ENCODE measurements around the gene MRPL2. TPM values are rescaled to one million over a fixed set of nuclear protein-coding genes. Genes with fewer than 3 reads are reported as not detected.

Gene MRPL2
- total and polyA plus RNA-seq, 2 of the 4 experiments (the other 2 are of a cell fraction): 18.1 to 45.9 TPM

DNA sequence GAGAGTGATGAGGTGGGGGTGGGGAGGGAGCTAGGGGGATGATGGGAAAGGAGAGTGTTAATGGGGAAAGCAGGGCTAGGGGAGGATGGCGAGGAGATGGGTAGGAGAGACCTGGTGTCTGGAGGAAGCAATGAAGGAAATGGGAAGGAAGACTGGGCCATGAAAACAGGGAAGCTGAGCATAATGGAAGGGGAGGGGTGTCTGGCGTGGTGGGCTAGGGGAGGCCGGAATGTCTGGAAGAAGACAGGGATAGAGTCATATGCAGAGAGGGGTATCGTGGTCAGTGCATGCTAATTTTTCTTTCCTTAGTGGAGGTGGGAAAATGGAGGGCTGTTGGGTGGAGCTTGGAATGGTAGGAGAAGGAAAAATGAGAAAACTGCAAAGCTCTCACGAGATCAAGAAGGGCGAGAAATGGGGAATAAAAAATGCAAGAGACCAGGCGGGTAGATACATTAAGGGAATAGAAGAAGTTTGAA lies 44.8 kb downstream of the MRPL2 start:
- Histone ChIP-seq H2BK20ac (ENCODE audit: low read depth, low read length) (no peak overlapping the region), H3K9me1 (ENCODE audit: insufficient read depth, low read length) (peaks cover 3% of the 10 kb centered on the region), H3K27ac (ENCODE audit: insufficient read depth, low read length) (peak overlapping the region; percentile 88), H3K27me3 (ENCODE audit: control insufficient read depth, insufficient read depth, low read length) (no peaks in the 10 kb centered on the region), H3K4ac (ENCODE audit: low read depth, low read length) (peak overlapping the region; percentile 93), H3K14ac (replicated peaks; ENCODE audit: low read depth, low read length) (peak overlapping the region; percentile 96), H2AK9ac (replicated peaks; ENCODE audit: low read depth, low read length, poor library complexity) (peak overlapping the region; percentile 99), H3K4me2 (ENCODE audit: low read depth, low read length) (peak overlapping the region; percentile 90), H2BK120ac (ENCODE audit: low read depth, low read length) (peak overlapping the region; percentile 18; the same call in 1 of the 2 replicates), H3K9ac (ENCODE audit: low read depth, low read length) (peak overlapping the region; percentile 96), H3K4me3 (ENCODE audit: insufficient read depth, low read depth, low read length) (peak overlapping the region; percentile 84), H3K4me1 (ENCODE audit: control insufficient read depth, insufficient read depth, low read length) (peaks cover 8% of the 10 kb centered on the region), H2AK5ac (ENCODE audit: low read depth, low read length) (peak overlapping the region; percentile 98), H4K8ac (ENCODE audit: low read depth in 2 of 2, low read length in 2 of 2) (peak overlapping the region; percentile 78 to 95), H2AFZ (replicated peaks; ENCODE audit: low read length, poor library complexity) (peak overlapping the region; percentile 94), H4K91ac (ENCODE audit: insufficient read depth, low read depth, low read length) (peak overlapping the region; percentile 95), H2BK5ac (ENCODE audit: low read depth, low read length, poor library complexity, severe bottlenecking) (peak overlapping the region; percentile 83), H3K36me3 (ENCODE audit: control insufficient read depth, insufficient read depth, low read length) (peaks cover 41% of the 10 kb centered on the region), H3K79me1 (ENCODE audit: low read depth in 1 of 2, low read length in 2 of 2) (peaks cover 9 to 68% of the 10 kb centered on the region in 2 experiments; a peak in 2 of 4 replicates), H3K18ac (ENCODE audit: low read depth, low read length) (peak overlapping the region; percentile 31), H3K9me3 (ENCODE audit: control insufficient read depth, insufficient read depth, low read length) (no peaks in the 10 kb centered on the region), H3K56ac (ENCODE audit: extremely low read depth, insufficient read depth, low read length) (peak overlapping the region; percentile 88), H4K5ac (ENCODE audit: low read depth, low read length) (peak overlapping the region; percentile 77), H2BK15ac (ENCODE audit: low read depth, low read length) (no peak overlapping the region; the same call in 2 of the 3 replicates), H4K20me1 (ENCODE audit: insufficient read depth, low read length) (no peaks in the 10 kb centered on the region; the same call in 1 of the 2 replicates), H3K23ac (ENCODE audit: low read depth, low read length) (peak overlapping the region; percentile 70)
- no TSS peak for BruUV-seq (replicated peaks)
- in situ Hi-C loops (cut with MboI; ENCODE audit: low sequenced_read_pairs) (no loop called here), dilution Hi-C loops (cut with HindIII; ENCODE audit: low sequenced_read_pairs, unreplicated experiment) (no loop called here), intact Hi-C loops (cut with micrococcal nuclease) (loop anchor here (2.0 kb wide), 2 partner anchors 114 to 128 kb away; no protein-coding TSS in a partner anchor)
- DNase-seq: peak; percentile 45
- 0% methylated on average over 1 of the region's 7 CpGs; no CpG with 5 or more reads in 1 of the 2 experiments for WGBS, 2 experiments (ENCODE audit: extremely low coverage in 2 of 2, insufficient read length in 1 of 2)
- ATAC-seq (ENCODE audit: low read depth): peak; percentile 5; the same call in 1 of the 2 replicates
- CTCF ChIA-PET: interaction anchor here (0.6 to 1.1 kb wide), 2 partner anchors 16 to 18 kb away, joined by 3 read pairs; no protein-coding TSS in a partner anchor
- POLR2A ChIA-PET (ENCODE audit: unreplicated experiment): interaction anchor here (0.9 to 1.2 kb wide), 2 partner anchors 10 to 160 kb away, joined by 3 read pairs; no protein-coding TSS in a partner anchor
- TF ChIP-seq POLR2A (IDR thresholded peaks at IDR 0.05; ENCODE audit: low read depth, low read length): no peak
- TF ChIP-seq MXI1 (IDR thresholded peaks at IDR 0.05; ENCODE audit: borderline replicate concordance, low read depth, low read length): no peak
- TF ChIP-seq MAZ (IDR thresholded peaks at IDR 0.05; ENCODE audit: borderline replicate concordance, low read depth, low read length): no peak
- no peak for TF ChIP-seq FOS (IDR thresholded peaks at IDR 0.05; ENCODE audit: low read depth, low read length)
- no peak for TF ChIP-seq CEBPB (IDR thresholded peaks at IDR 0.05; ENCODE audit: low read depth, low read length)
- no peak for TF ChIP-seq RAD21 (IDR thresholded peaks at IDR 0.05; ENCODE audit: low read length)
- TF ChIP-seq RCOR1 (IDR thresholded peaks at IDR 0.05; ENCODE audit: insufficient replicate concordance, low read length): no peak
- TF ChIP-seq, protein P1, sequence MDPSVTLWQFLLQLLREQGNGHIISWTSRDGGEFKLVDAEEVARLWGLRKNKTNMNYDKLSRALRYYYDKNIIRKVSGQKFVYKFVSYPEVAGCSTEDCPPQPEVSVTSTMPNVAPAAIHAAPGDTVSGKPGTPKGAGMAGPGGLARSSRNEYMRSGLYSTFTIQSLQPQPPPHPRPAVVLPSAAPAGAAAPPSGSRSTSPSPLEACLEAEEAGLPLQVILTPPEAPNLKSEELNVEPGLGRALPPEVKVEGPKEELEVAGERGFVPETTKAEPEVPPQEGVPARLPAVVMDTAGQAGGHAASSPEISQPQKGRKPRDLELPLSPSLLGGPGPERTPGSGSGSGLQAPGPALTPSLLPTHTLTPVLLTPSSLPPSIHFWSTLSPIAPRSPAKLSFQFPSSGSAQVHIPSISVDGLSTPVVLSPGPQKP (IDR thresholded peaks at IDR 0.05; ENCODE audit: borderline replicate concordance, low read depth, low read length): no peak
- TF ChIP-seq BHLHE40 (IDR thresholded peaks at IDR 0.05; ENCODE audit: low read depth, low read length): no peak
- no peak for TF ChIP-seq NFE2L2 (IDR thresholded peaks at IDR 0.05; ENCODE audit: low read depth, low read length)
- TF ChIP-seq, protein P2, sequence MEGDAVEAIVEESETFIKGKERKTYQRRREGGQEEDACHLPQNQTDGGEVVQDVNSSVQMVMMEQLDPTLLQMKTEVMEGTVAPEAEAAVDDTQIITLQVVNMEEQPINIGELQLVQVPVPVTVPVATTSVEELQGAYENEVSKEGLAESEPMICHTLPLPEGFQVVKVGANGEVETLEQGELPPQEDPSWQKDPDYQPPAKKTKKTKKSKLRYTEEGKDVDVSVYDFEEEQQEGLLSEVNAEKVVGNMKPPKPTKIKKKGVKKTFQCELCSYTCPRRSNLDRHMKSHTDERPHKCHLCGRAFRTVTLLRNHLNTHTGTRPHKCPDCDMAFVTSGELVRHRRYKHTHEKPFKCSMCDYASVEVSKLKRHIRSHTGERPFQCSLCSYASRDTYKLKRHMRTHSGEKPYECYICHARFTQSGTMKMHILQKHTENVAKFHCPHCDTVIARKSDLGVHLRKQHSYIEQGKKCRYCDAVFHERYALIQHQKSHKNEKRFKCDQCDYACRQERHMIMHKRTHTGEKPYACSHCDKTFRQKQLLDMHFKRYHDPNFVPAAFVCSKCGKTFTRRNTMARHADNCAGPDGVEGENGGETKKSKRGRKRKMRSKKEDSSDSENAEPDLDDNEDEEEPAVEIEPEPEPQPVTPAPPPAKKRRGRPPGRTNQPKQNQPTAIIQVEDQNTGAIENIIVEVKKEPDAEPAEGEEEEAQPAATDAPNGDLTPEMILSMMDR (conservative IDR thresholded peaks at IDR 0.05; ENCODE audit: low read depth, low read length): no peak
- no peak for TF ChIP-seq CHD1 (IDR thresholded peaks at IDR 0.05; ENCODE audit: low read depth, low read length)
- no peak for TF ChIP-seq SMC3 (IDR thresholded peaks at IDR 0.05; ENCODE audit: low read depth, low read length)
- TF ChIP-seq, protein P3, sequence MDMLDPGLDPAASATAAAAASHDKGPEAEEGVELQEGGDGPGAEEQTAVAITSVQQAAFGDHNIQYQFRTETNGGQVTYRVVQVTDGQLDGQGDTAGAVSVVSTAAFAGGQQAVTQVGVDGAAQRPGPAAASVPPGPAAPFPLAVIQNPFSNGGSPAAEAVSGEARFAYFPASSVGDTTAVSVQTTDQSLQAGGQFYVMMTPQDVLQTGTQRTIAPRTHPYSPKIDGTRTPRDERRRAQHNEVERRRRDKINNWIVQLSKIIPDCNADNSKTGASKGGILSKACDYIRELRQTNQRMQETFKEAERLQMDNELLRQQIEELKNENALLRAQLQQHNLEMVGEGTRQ (IDR thresholded peaks at IDR 0.05; ENCODE audit: low read depth, low read length): no peak
- no peak for TF ChIP-seq MAFK (IDR thresholded peaks at IDR 0.05; ENCODE audit: low read depth, low read length)
